Central memory CD8-positive, alpha-beta T cell (primary cell): Measurements from ENCODE around the gene SUN5.

ENCODE experiments used
- ATAC-seq: fragments of 150-1000 bp; cut with Tn5 transposase; replicated peaks from 2 replicates; pipeline ENCODE4 v1.10.0; 2022; ENCODE audit warnings: mild to moderate bottlenecking, moderate FRiP score, moderate number of reproducible peaks; ENCODE audit not compliant: poor library complexity, severe bottlenecking; ENCODE audit errors: extremely low read depth
- DNase-seq, 2 donors: peaks; one replicate each; pipeline ENCODE4 v3.0.0; 2021; ENCODE audit warnings: low spot score in 2 of 2
- H3K27ac Mint-ChIP-seq: one replicate; pipeline ENCODE4 v1.8.0; 2022; ENCODE audit warnings: low read depth, mild to moderate bottlenecking, moderate library complexity, mixed read lengths
- H3K27me3 Mint-ChIP-seq: one replicate; pipeline ENCODE4 v1.8.0; 2022; ENCODE audit warnings: mixed read lengths
- H3K36me3 Mint-ChIP-seq: one replicate; pipeline ENCODE4 v1.8.0; 2022; ENCODE audit warnings: mild to moderate bottlenecking, moderate library complexity, mixed read lengths; ENCODE audit not compliant: insufficient read depth
- H3K4me1 Mint-ChIP-seq: one replicate; pipeline ENCODE4 v1.8.0; 2022; ENCODE audit warnings: mixed read lengths
- H3K4me3 Mint-ChIP-seq: one replicate; pipeline ENCODE4 v1.8.0; 2022; ENCODE audit warnings: mild to moderate bottlenecking, moderate library complexity, mixed read lengths
- H3K9me3 Mint-ChIP-seq: one replicate; pipeline ENCODE4 v1.8.0; 2022; ENCODE audit warnings: mixed read lengths

The SUN5 gene

DNA sequence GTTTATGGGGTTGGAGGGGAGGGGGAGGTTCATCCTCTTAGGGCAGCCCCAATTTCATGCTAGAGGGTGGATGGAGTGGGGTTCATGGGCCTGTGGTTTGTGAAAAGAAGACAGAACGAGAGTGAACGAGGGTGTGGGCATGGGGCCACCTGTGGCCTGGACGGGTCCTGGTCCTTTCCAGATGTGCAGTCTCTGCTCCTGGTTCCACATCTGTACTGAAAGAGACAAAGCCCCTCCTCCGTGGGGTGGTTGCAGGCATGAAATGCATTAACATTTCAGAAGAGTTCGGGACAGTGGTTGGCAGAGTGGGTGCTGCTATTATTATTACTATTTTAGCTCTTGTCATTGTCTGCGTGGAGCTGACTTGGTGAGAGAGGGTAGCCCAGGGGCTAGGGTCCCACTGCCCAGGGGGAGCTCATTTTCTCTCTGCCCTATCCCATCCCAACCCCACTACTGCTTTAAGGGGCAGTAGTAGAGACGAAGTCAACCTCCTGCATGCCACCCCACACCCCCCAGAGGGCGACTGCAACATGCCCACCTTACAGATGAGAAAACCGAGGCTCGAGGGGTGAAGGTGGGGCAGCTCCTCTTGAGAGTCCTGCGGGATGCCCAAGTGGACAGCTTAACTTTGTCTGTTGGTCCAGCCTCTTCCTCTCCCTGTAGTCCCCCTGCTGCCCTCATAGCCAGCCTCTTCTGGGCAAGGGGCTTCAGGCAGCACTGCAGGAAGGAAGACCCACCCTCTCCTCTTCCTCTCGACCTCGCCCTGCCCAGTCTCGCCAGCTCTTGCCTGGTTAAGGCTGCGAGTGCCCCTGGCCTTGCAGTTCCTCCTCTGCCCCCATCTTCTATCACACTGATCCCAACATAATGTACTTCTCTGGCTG, 11.7 kb upstream of the SUN5 start:
- H3K9me3 Mint-ChIP-seq = no peaks in the 10 kb centered on the region
- H3K4me1 Mint-ChIP-seq = peaks cover 9% of the 10 kb centered on the region
- H3K27me3 Mint-ChIP-seq = no peaks in the 10 kb centered on the region
- no peak overlapping the region for H3K27ac Mint-ChIP-seq
- DNase-seq (no peak), ATAC-seq (no peak)
- no peak overlapping the region for H3K4me3 Mint-ChIP-seq
- H3K36me3 Mint-ChIP-seq = peaks cover 2% of the 10 kb centered on the region

DNA sequence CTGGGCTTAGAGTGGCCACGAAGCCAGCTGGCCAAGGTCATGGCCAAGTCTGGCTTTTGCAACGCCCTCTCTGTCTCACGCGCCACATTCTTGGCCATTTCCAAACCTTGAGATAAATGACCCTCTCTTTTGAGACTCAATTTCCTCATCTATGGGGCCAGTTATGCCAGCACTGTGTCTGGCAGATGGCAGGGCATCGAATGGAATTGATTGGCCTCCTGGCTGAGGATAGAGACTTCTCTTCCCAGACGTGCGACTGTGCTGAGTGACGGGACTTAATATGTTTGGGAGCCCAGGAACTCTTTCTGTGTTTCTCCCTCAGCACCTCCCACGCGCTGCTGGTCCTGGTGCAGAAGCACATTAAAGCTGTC, 10.9 kb upstream of the SUN5 start:
- no peaks in the 10 kb centered on the region for H3K27me3 Mint-ChIP-seq
- peaks cover 9% of the 10 kb centered on the region for H3K4me1 Mint-ChIP-seq
- no peak for ATAC-seq
- H3K9me3 Mint-ChIP-seq = no peaks in the 10 kb centered on the region
- peaks cover 2% of the 10 kb centered on the region for H3K36me3 Mint-ChIP-seq
- H3K27ac Mint-ChIP-seq = no peak overlapping the region
- no peak for DNase-seq
- H3K4me3 Mint-ChIP-seq = no peak overlapping the region

- H3K27ac Mint-ChIP-seq = no peak overlapping the region
- ATAC-seq = no peak
- H3K4me1 Mint-ChIP-seq = peaks cover 9% of the 10 kb centered on the region
- DNase-seq = no peak
- no peaks in the 10 kb centered on the region for H3K27me3 Mint-ChIP-seq
- no peak overlapping the region for H3K4me3 Mint-ChIP-seq
- no peaks in the 10 kb centered on the region for H3K9me3 Mint-ChIP-seq
- peaks cover 2% of the 10 kb centered on the region for H3K36me3 Mint-ChIP-seq
Measured at GRCh38 chr20:33014336-33015113, 10.3 kb upstream of the SUN5 start.

DNA sequence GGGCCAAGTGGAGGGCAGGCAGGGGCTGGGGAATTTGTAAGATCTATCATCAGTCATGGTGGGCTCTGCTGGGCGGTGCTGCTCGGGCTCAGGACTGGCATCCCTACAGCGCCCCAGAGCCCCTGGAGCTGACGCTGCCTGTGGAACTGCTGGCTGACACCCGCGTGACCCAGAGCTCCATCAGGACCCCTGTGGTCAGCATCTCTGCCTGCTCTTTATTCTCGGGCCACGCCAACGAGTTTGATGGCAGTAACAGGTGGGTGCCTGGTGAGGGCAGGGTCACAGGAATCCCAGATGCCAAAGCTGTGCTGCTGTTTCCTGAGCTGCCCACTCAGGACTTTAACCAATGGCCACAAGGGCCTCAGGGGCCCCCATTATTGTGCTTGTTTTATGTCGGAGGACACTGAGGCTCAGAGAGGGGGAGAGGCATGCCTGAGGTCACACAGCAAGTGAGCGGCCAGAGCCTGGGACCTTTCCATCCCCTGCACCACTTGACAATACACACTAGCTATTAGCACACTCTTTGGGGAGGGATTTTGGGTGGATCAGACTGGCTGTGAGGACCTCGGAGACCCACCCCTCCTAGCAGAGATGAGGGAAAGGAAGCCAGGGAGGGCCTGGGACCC, 9.6 kb upstream of the SUN5 start:
- DNase-seq = no peak
- no peaks in the 10 kb centered on the region for H3K27me3 Mint-ChIP-seq
- ATAC-seq = no peak
- H3K4me1 Mint-ChIP-seq = peaks cover 9% of the 10 kb centered on the region
- H3K9me3 Mint-ChIP-seq = no peaks in the 10 kb centered on the region
- H3K36me3 Mint-ChIP-seq = peaks cover 2% of the 10 kb centered on the region
- H3K27ac Mint-ChIP-seq = no peak overlapping the region
- no peak overlapping the region for H3K4me3 Mint-ChIP-seq

DNA sequence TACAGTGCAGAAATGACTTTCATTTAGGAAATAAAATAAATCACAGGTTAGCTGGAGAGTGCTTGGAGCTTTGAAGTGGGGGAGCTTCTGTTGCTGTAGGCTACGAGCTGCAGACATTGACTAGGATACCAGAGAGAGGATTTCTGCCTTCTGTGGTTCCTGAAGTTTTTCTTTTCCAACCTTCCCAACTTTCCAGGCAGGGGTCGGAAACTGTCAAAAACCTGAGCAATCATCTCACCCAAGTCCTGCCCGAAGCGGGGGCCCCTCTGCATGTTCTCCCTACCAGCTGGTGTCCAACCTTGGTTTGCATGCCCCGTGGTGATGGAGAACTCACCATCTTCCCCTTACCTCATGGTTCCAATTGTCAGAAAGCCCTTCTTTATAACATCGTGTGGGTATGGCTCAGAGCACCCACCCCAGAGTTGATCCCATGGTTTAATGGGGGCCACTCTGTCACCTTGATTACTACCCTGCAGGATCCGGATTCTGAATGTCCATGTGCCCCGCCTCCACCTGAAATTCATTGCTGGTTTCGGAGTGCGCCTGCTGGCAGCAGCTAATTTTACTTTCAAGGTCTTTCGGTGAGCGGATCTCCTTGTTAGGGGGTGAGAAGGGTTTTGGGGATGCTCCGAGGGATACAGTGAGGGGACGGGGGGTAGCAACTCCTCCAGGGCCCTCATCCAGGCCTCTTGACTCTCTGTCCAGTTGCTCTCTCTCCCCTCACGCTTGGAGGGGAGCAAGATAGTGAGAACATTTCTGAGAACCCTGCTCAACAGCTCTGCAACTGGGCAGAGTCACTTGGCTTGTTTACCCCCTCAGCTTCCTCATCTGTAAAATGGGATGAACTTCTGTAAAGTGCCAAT, 8.3 kb upstream of the SUN5 start:
- Mint-ChIP-seq H3K36me3 (no peaks in the 10 kb centered on the region), H3K27me3 (no peaks in the 10 kb centered on the region), H3K27ac (no peak overlapping the region), H3K4me3 (no peak overlapping the region), H3K9me3 (no peaks in the 10 kb centered on the region), H3K4me1 (peaks cover 9% of the 10 kb centered on the region)
- DNase-seq (no peak), ATAC-seq (no peak)

DNA sequence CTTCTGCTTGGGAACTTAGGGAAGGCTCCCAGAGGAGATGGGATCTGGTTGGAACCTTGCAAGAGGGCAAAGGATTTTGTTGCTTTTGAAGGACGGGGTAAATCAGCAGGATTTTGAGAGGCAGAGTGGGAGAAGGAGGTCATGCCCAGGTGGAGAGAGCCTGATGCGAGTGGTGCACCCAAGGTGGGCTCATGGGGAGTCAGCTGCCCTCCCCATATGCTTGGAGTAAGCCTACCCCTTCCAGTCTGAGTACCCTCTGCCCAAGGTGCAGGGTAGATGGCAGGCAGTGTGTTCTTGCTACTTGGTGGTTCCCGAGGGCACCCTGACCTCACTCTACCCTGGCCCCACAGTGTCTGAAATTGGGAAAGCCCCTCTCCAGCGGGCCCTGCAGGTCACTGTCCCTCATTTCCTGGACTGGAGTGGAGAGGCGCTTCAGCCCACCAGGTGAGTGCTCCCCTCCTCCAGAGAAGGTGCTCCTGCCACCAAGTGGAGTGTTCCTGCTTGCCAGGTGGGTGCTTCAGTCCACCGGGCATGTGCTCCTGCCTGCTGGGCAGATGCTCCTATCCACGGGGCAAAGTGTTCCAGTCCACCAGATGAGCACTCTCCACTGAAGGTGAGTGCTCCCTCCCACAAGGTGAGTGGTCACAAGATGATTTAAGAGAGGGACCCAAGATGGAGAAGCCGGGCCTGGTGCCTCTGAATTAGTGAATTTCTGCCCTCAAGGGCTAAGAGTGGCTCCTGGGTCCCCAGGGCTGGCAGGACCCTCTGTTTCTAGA, 6.6 kb upstream of the SUN5 start:
- H3K4me1 Mint-ChIP-seq = no peaks in the 10 kb centered on the region
- no peaks in the 10 kb centered on the region for H3K27me3 Mint-ChIP-seq
- no peak overlapping the region for H3K27ac Mint-ChIP-seq
- ATAC-seq (no peak), DNase-seq (no peak)
- no peaks in the 10 kb centered on the region for H3K9me3 Mint-ChIP-seq
- H3K4me3 Mint-ChIP-seq = no peak overlapping the region
- no peaks in the 10 kb centered on the region for H3K36me3 Mint-ChIP-seq

DNA sequence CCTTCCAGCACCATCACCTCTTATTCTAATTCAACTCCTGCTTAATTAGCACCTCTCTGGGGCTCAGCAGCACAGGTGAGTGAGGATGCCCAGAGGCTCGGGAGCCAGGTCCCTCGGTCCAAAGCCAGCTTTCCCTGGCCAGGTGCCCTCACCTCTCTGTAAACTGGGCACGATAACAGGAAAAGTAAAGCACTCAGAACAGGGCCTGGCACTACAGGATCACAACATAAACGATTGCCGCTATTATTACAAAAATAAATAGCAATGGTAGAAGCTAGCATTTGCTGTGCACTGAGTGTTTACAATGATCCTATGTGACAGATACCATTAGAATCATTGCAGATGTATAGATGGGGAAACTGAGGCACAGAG, 5.9 kb upstream of the SUN5 start:
- no peak overlapping the region for H3K4me3 Mint-ChIP-seq
- peaks cover 4% of the 10 kb centered on the region for H3K9me3 Mint-ChIP-seq
- H3K4me1 Mint-ChIP-seq = peaks cover 4% of the 10 kb centered on the region
- no peak overlapping the region for H3K27ac Mint-ChIP-seq
- H3K27me3 Mint-ChIP-seq = no peaks in the 10 kb centered on the region
- no peaks in the 10 kb centered on the region for H3K36me3 Mint-ChIP-seq
- no peak for DNase-seq
- ATAC-seq = no peak

- no peaks in the 10 kb centered on the region for H3K27me3 Mint-ChIP-seq
- ATAC-seq = no peak
Measured at GRCh38 chr20:33009214-33010132, 5.2 kb upstream of the SUN5 start.

GRCh38 chr20:33008336-33009213, 4.3 kb upstream of the SUN5 start:
- H3K27ac Mint-ChIP-seq = no peak overlapping the region
- no peak for DNase-seq
- H3K36me3 Mint-ChIP-seq = no peaks in the 10 kb centered on the region
- peaks cover 6% of the 10 kb centered on the region for H3K9me3 Mint-ChIP-seq
- no peak for ATAC-seq
- no peak overlapping the region for H3K4me3 Mint-ChIP-seq
- H3K4me1 Mint-ChIP-seq = peaks cover 5% of the 10 kb centered on the region
- no peaks in the 10 kb centered on the region for H3K27me3 Mint-ChIP-seq

More at GRCh38 chr20:33009214-33010132, 5.2 kb upstream of the SUN5 start:
- H3K9me3 Mint-ChIP-seq = peaks cover 6% of the 10 kb centered on the region
- H3K27ac Mint-ChIP-seq = no peak overlapping the region
- DNase-seq = no peak
- no peaks in the 10 kb centered on the region for H3K36me3 Mint-ChIP-seq
- no peak overlapping the region for H3K4me3 Mint-ChIP-seq
- H3K4me1 Mint-ChIP-seq = peaks cover 5% of the 10 kb centered on the region
